ENCODE measurements around the gene PARD3.

DNA sequence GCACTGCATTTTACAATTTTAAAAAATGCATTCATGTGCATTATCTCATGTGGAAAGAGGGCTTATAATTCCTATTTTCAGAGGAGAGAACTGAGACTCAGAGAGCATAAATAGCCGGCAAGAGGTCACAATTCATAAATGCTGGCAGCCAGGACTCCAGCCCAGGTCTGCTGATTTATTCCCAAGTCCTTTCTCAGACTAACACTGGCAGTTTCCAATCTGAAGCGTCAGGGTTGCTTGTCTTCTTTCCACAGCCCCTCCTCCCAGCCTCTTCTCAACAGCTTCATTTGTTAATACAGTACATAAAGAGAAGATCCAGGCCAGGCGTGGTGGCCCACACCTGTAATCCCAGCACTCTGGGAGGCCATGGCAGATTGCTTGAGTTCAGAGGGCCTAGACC, 108.9 kb downstream of the PARD3 start:
- TF ChIP-seq YY1 (IDR thresholded peaks at IDR 0.05; ENCODE audit: extremely low read depth, insufficient replicate concordance, low read depth, low read length) (no peak), CTCF (IDR thresholded peaks at IDR 0.05 in 2 of 3, conservative IDR thresholded peaks at IDR 0.05 in 1 of 3; ENCODE audit: borderline replicate concordance in 1 of 3, insufficient read depth in 1 of 3, low read depth in 2 of 3, low read length in 2 of 3) (no peak), POLR2A (IDR thresholded peaks at IDR 0.05; ENCODE audit: borderline replicate concordance, extremely low read depth, insufficient read depth, insufficient read length) (no peak)

Measured in HCT116 (cell line).